ENCODE measurements around the gene PLCB1. TPM values are rescaled to one million over a fixed set of nuclear protein-coding genes. Genes with fewer than 3 reads are reported as not detected.

Gene PLCB1
- total and polyA plus RNA-seq, 10 of the 15 experiments (the other 5 are each of a cell fraction or from before 2014, with no cell fraction given): 0.05 to 5.3 (median 0.17) TPM; not detected in 1

DNA sequence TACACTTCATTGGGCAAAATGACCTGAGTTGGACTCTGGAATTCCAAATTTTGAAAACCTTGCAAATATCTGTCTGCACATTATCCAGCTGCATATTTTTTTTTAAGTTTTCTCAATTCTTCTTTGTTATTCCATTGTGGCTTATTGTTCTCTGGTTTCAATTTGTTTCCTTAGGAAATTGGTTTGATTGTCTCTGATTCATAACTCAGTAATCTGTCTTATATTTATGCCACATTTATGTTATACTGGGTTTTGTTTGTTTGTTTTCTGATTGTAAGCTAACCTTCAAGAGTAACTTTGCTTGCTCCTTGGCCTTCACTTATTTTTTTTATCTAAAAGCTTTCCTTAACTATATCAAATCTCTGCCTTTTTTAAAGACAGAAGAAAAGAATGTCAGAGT lies 743.5 kb downstream of the PLCB1 start:
- Histone ChIP-seq H3K9ac (ENCODE audit: control insufficient read depth, insufficient read depth, low read length) (no peak overlapping the region), H3K4me2 (ENCODE audit: control insufficient read depth, insufficient read depth) (no peak overlapping the region), H3K9me3 (replicated peaks; ENCODE audit: control insufficient read depth, insufficient read depth, low read length) (no peaks in the 10 kb centered on the region), H2AFZ (ENCODE audit: control insufficient read depth, low read depth, low read length) (no peak overlapping the region), H3K27ac (ENCODE audit: control insufficient read depth, insufficient read depth) (no peak overlapping the region), H3K4me3 (no peak overlapping the region), H4K20me1 (ENCODE audit: control insufficient read depth, insufficient read depth) (no peaks in the 10 kb centered on the region), H3K4me1 (ENCODE audit: control insufficient read depth, insufficient read depth, low read length) (no peaks in the 10 kb centered on the region), H3K79me2 (ENCODE audit: control insufficient read depth, insufficient read depth, low read length) (no peaks in the 10 kb centered on the region), H3K36me3 (ENCODE audit: control insufficient read depth in 2 of 2, insufficient read depth in 2 of 2, low read length in 1 of 2) (no peaks in the 10 kb centered on the region), H3K27me3 (replicated peaks in 1 of 2; ENCODE audit: control insufficient read depth in 2 of 2, insufficient read depth in 2 of 2, low read length in 1 of 2) (no peaks in the 10 kb centered on the region)
- ChIA-PET CTCF (interaction anchor here (1.1 kb wide), 1 partner anchor 27 kb away, joined by 3 read pairs; no protein-coding TSS in a partner anchor), SMC1A (ENCODE audit: uncharacterized antibody, unreplicated experiment) (interaction anchor here (1.1 kb wide), 1 partner anchor 19 kb away, joined by 3 read pairs; no protein-coding TSS in a partner anchor), RAD21 (ENCODE audit: unreplicated experiment) (no interaction called here), POLR2A (no interaction called here)
- in situ Hi-C loops (cut with MboI): no loop called here
- DNase-seq (ENCODE audit: low read depth, low spot score) (no peak), FAIRE-seq (no peak), ATAC-seq (no peak)
- BruUV-seq (replicated peaks): no TSS peak
- intact Hi-C loops (cut with micrococcal nuclease; ENCODE audit: unreplicated experiment): no loop called here
- TF ChIP-seq ZNF622 (IDR thresholded peaks at IDR 0.05): no peak
- TF ChIP-seq RCOR1 (conservative IDR thresholded peaks at IDR 0.05; ENCODE audit: low read depth, low read length): no peak
- no peak for TF ChIP-seq E2F8 (IDR thresholded peaks at IDR 0.05; ENCODE audit: low read depth, partially characterized antibody)
- no peak for TF ChIP-seq ZNF217 (IDR thresholded peaks at IDR 0.05)
- no peak for TF ChIP-seq WRNIP1 (IDR thresholded peaks at IDR 0.05; ENCODE audit: borderline replicate concordance, low read depth, low read length)
- no peak for TF ChIP-seq CHD2 (IDR thresholded peaks at IDR 0.05; ENCODE audit: borderline replicate concordance, low read depth, low read length)
- no peak for TF ChIP-seq POLR2AphosphoS2 (IDR thresholded peaks at IDR 0.05; ENCODE audit: low read depth, low read length)
- TF ChIP-seq YY1 (IDR thresholded peaks at IDR 0.05; ENCODE audit: low read depth, low read length): no peak
- TF ChIP-seq EGR1 (IDR thresholded peaks at IDR 0.05; ENCODE audit: borderline replicate concordance in 1 of 2, low read depth in 2 of 2, low read length in 2 of 2): no peak
- no peak for TF ChIP-seq MEF2A (IDR thresholded peaks at IDR 0.05; ENCODE audit: insufficient read depth, low read depth, low read length)
- TF ChIP-seq CBFB (IDR thresholded peaks at IDR 0.05; ENCODE audit: low read depth): no peak
- TF ChIP-seq RFX5 (IDR thresholded peaks at IDR 0.05; ENCODE audit: low read depth, low read length): no peak
- no peak for TF ChIP-seq SMC3 (IDR thresholded peaks at IDR 0.05; ENCODE audit: borderline replicate concordance, low read length)
